ENCODE measurements around the gene UBASH3A.

The UBASH3A gene

GRCh38 chr21:42385619-42386018, 18.1 kb upstream of the UBASH3A start:
- CTCF ChIA-PET: interaction anchor here (1.3 kb wide), 1 partner anchor 18 kb away, joined by 3 read pairs; the partner anchor contains the start of gene UBASH3A
- peaks cover 2 to 17% (median 10%) of the 10 kb centered on the region in 5 experiments for H3K9me3 ChIP-seq (ENCODE audit: control extremely low read depth in 1 of 5, control insufficient read depth in 4 of 5, insufficient read depth in 2 of 5, low read depth in 1 of 5, low read length in 4 of 5)
- no peak overlapping the region for H3K4me3 ChIP-seq (ENCODE audit: control insufficient read depth in 1 of 7, extremely low read depth in 1 of 7, insufficient read depth in 4 of 7, low read depth in 2 of 7, low read length in 6 of 7)
- H3K36me3 ChIP-seq (ENCODE audit: control insufficient read depth in 4 of 4, insufficient read depth in 4 of 4, low read length in 3 of 4): no peaks in the 10 kb centered on the region
- 99% methylated on average over 5 of the region's 5 CpGs for WGBS (ENCODE audit: insufficient coverage)
- H3K4me1 ChIP-seq (ENCODE audit: control extremely low read depth in 1 of 4, control insufficient read depth in 4 of 4, insufficient read depth in 4 of 4, low read length in 3 of 4): peaks cover 16 to 31% (median 28%) of the 10 kb centered on the region in 4 experiments
- POLR2A ChIA-PET: no interaction called here
- no peak for DNase-seq
- no peak overlapping the region for H3K27ac ChIP-seq (ENCODE audit: insufficient read depth in 1 of 2, low read depth in 1 of 2, low read length in 2 of 2, poor library complexity in 1 of 2, severe bottlenecking in 2 of 2)
- no peaks in the 10 kb centered on the region for H3K27me3 ChIP-seq (replicated peaks in 2 of 5; ENCODE audit: control insufficient read depth in 4 of 5, insufficient read depth in 5 of 5, low read length in 4 of 5)

GRCh38 chr21:42386034-42386591, 17.6 kb upstream of the UBASH3A start:
- Histone ChIP-seq H3K9me3 (ENCODE audit: control extremely low read depth in 1 of 5, control insufficient read depth in 4 of 5, insufficient read depth in 2 of 5, low read depth in 1 of 5, low read length in 4 of 5) (peaks cover 2 to 17% (median 10%) of the 10 kb centered on the region in 5 experiments), H3K27ac (ENCODE audit: insufficient read depth in 1 of 2, low read depth in 1 of 2, low read length in 2 of 2, poor library complexity in 1 of 2, severe bottlenecking in 2 of 2) (no peak overlapping the region), H3K36me3 (ENCODE audit: control insufficient read depth in 4 of 4, insufficient read depth in 4 of 4, low read length in 3 of 4) (no peaks in the 10 kb centered on the region), H3K27me3 (replicated peaks in 2 of 5; ENCODE audit: control insufficient read depth in 4 of 5, insufficient read depth in 5 of 5, low read length in 4 of 5) (no peaks in the 10 kb centered on the region), H3K4me3 (ENCODE audit: control insufficient read depth in 1 of 7, extremely low read depth in 1 of 7, insufficient read depth in 4 of 7, low read depth in 2 of 7, low read length in 6 of 7) (no peak overlapping the region), H3K4me1 (ENCODE audit: control extremely low read depth in 1 of 4, control insufficient read depth in 4 of 4, insufficient read depth in 4 of 4, low read length in 3 of 4) (peaks cover 16 to 31% (median 28%) of the 10 kb centered on the region in 4 experiments)
- ChIA-PET CTCF (no interaction called here), POLR2A (no interaction called here)
- 92% methylated on average over 11 of the region's 11 CpGs for WGBS (ENCODE audit: insufficient coverage)
- DNase-seq: no peak

GRCh38 chr21:42387164-42387563, 16.5 kb upstream of the UBASH3A start:
- peaks cover 0 to 6% (median 6%) of the 10 kb centered on the region in 5 experiments for H3K9me3 ChIP-seq (ENCODE audit: control extremely low read depth in 1 of 5, control insufficient read depth in 4 of 5, insufficient read depth in 2 of 5, low read depth in 1 of 5, low read length in 4 of 5)
- H3K4me1 ChIP-seq (ENCODE audit: control extremely low read depth in 1 of 4, control insufficient read depth in 4 of 4, insufficient read depth in 4 of 4, low read length in 3 of 4): peaks cover 16 to 31% (median 28%) of the 10 kb centered on the region in 4 experiments
- H3K27me3 ChIP-seq (replicated peaks in 2 of 5; ENCODE audit: control insufficient read depth in 4 of 5, insufficient read depth in 5 of 5, low read length in 4 of 5): no peaks in the 10 kb centered on the region
- no CpG with 5 or more reads among the region's 3 CpGs for WGBS (ENCODE audit: insufficient coverage)
- CTCF ChIA-PET: interaction anchor here (0.7 to 1.4 kb wide), 2 partner anchors 36 to 49 kb away, joined by 4 to 5 read pairs; no protein-coding TSS in a partner anchor
- POLR2A ChIA-PET: interaction anchor here (1.2 kb wide), 1 partner anchor 38 kb away, joined by 3 read pairs; no protein-coding TSS in a partner anchor
- DNase-seq: peak; percentile 57 to 84 (median 78)
- H3K27ac ChIP-seq (ENCODE audit: insufficient read depth in 1 of 2, low read depth in 1 of 2, low read length in 2 of 2, poor library complexity in 1 of 2, severe bottlenecking in 2 of 2): no peak overlapping the region
- no peaks in the 10 kb centered on the region for H3K36me3 ChIP-seq (ENCODE audit: control insufficient read depth in 4 of 4, insufficient read depth in 4 of 4, low read length in 3 of 4)
- H3K4me3 ChIP-seq (ENCODE audit: control insufficient read depth in 1 of 7, extremely low read depth in 1 of 7, insufficient read depth in 4 of 7, low read depth in 2 of 7, low read length in 6 of 7): no peak overlapping the region

GRCh38 chr21:42387843-42388340, 15.8 kb upstream of the UBASH3A start:
- Histone ChIP-seq H3K27ac (ENCODE audit: insufficient read depth in 1 of 2, low read depth in 1 of 2, low read length in 2 of 2, poor library complexity in 1 of 2, severe bottlenecking in 2 of 2) (no peak overlapping the region), H3K27me3 (replicated peaks in 2 of 5; ENCODE audit: control insufficient read depth in 4 of 5, insufficient read depth in 5 of 5, low read length in 4 of 5) (no peaks in the 10 kb centered on the region), H3K36me3 (ENCODE audit: control insufficient read depth in 4 of 4, insufficient read depth in 4 of 4, low read length in 3 of 4) (no peaks in the 10 kb centered on the region), H3K9me3 (ENCODE audit: control extremely low read depth in 1 of 5, control insufficient read depth in 4 of 5, insufficient read depth in 2 of 5, low read depth in 1 of 5, low read length in 4 of 5) (peaks cover 0 to under 1% (median 0%) of the 10 kb centered on the region in 5 experiments), H3K4me3 (ENCODE audit: control insufficient read depth in 1 of 7, extremely low read depth in 1 of 7, insufficient read depth in 4 of 7, low read depth in 2 of 7, low read length in 6 of 7) (peak overlapping the region in 1 of 7 experiments; percentile 11), H3K4me1 (ENCODE audit: control extremely low read depth in 1 of 4, control insufficient read depth in 4 of 4, insufficient read depth in 4 of 4, low read length in 3 of 4) (peaks cover 16 to 34% (median 30%) of the 10 kb centered on the region in 4 experiments)
- 74% methylated on average over 4 of the region's 6 CpGs for WGBS (ENCODE audit: insufficient coverage)
- peak in 1 of 3 donors; percentile 59 for DNase-seq
- ChIA-PET POLR2A (interaction anchor here (1.2 kb wide), 1 partner anchor 37 kb away, joined by 3 read pairs; no protein-coding TSS in a partner anchor), CTCF (interaction anchor here (0.6 to 1.4 kb wide), 4 partner anchors 16 to 362 kb away, joined by 3 to 5 read pairs (median 4); partner anchors contain the start of gene UBASH3A)

GRCh38 chr21:42388740-42389448, 14.8 kb upstream of the UBASH3A start:
- Histone ChIP-seq H3K27ac (ENCODE audit: insufficient read depth in 1 of 2, low read depth in 1 of 2, low read length in 2 of 2, poor library complexity in 1 of 2, severe bottlenecking in 2 of 2) (no peak overlapping the region), H3K4me1 (ENCODE audit: control extremely low read depth in 1 of 4, control insufficient read depth in 4 of 4, insufficient read depth in 4 of 4, low read length in 3 of 4) (peaks cover 16 to 38% (median 32%) of the 10 kb centered on the region in 4 experiments), H3K4me3 (ENCODE audit: control insufficient read depth in 1 of 7, extremely low read depth in 1 of 7, insufficient read depth in 4 of 7, low read depth in 2 of 7, low read length in 6 of 7) (no peak overlapping the region), H3K27me3 (replicated peaks in 2 of 5; ENCODE audit: control insufficient read depth in 4 of 5, insufficient read depth in 5 of 5, low read length in 4 of 5) (no peaks in the 10 kb centered on the region), H3K36me3 (ENCODE audit: control insufficient read depth in 4 of 4, insufficient read depth in 4 of 4, low read length in 3 of 4) (no peaks in the 10 kb centered on the region), H3K9me3 (ENCODE audit: control extremely low read depth in 1 of 5, control insufficient read depth in 4 of 5, insufficient read depth in 2 of 5, low read depth in 1 of 5, low read length in 4 of 5) (no peaks in the 10 kb centered on the region)
- WGBS (ENCODE audit: insufficient coverage): 82% methylated on average over 16 of the region's 20 CpGs
- CTCF ChIA-PET: interaction anchor here (1.2 to 1.5 kb wide), 2 partner anchors 15 to 39 kb away, joined by 4 to 5 read pairs; partner anchors contain the start of gene UBASH3A
- POLR2A ChIA-PET: interaction anchor here (0.6 kb wide), 1 partner anchor 55 kb away, joined by 5 read pairs; no protein-coding TSS in a partner anchor
- DNase-seq: peak in 2 of 3 donors; percentile 60 to 70

- no peak for DNase-seq
- H3K36me3 ChIP-seq (ENCODE audit: control insufficient read depth in 4 of 4, insufficient read depth in 4 of 4, low read length in 3 of 4): no peaks in the 10 kb centered on the region
- no peaks in the 10 kb centered on the region for H3K9me3 ChIP-seq (ENCODE audit: control extremely low read depth in 1 of 5, control insufficient read depth in 4 of 5, insufficient read depth in 2 of 5, low read depth in 1 of 5, low read length in 4 of 5)
- H3K27me3 ChIP-seq (replicated peaks in 2 of 5; ENCODE audit: control insufficient read depth in 4 of 5, insufficient read depth in 5 of 5, low read length in 4 of 5): no peaks in the 10 kb centered on the region
- ChIA-PET CTCF (interaction anchor here (1.5 kb wide), 1 partner anchor 40 kb away, joined by 5 read pairs; no protein-coding TSS in a partner anchor), POLR2A (interaction anchor here (0.6 kb wide), 1 partner anchor 55 kb away, joined by 5 read pairs; no protein-coding TSS in a partner anchor)
- H3K27ac ChIP-seq (ENCODE audit: insufficient read depth in 1 of 2, low read depth in 1 of 2, low read length in 2 of 2, poor library complexity in 1 of 2, severe bottlenecking in 2 of 2): no peak overlapping the region
- peaks cover 16 to 38% (median 32%) of the 10 kb centered on the region in 4 experiments for H3K4me1 ChIP-seq (ENCODE audit: control extremely low read depth in 1 of 4, control insufficient read depth in 4 of 4, insufficient read depth in 4 of 4, low read length in 3 of 4)
- H3K4me3 ChIP-seq (ENCODE audit: control insufficient read depth in 1 of 7, extremely low read depth in 1 of 7, insufficient read depth in 4 of 7, low read depth in 2 of 7, low read length in 6 of 7): no peak overlapping the region
- 97% methylated on average over 5 of the region's 6 CpGs for WGBS (ENCODE audit: insufficient coverage)
Observed at GRCh38 chr21:42389449-42389835, 14.3 kb upstream of the UBASH3A start.

All from common myeloid progenitor, CD34-positive (primary cell).